HepG2 (cell line): ENCODE measurements around the gene MTA2. TPM values are rescaled to one million over a fixed set of nuclear protein-coding genes. Genes with fewer than 3 reads are reported as not detected.

Experiments used
- ARNT ChIP-seq: fragments of 450-650 bp; IDR thresholded peaks from 2 replicates; pipeline ENCODE4 v1.6.1; 2017
- CREB1 ChIP-seq, 2 experiments: fragments of 450-650 bp in 1 of 2; IDR thresholded peaks; 2 replicates each; pipeline ENCODE4 v1.6.1; 2016 to 2017; ENCODE audit warnings: control low read depth in 1 of 2, mild to moderate bottlenecking in 1 of 2, missing compliant biosample characterization in 1 of 2, missing genetic modification characterization in 1 of 2
- ELF3 ChIP-seq: IDR thresholded peaks from 2 replicates; pipeline ENCODE4 v1.6.1; 2016; ENCODE audit warnings: missing genetic modification reagents, missing compliant biosample characterization
- HNRNPUL1 ChIP-seq: fragments of 200-400 bp; formaldehyde crosslinking; IDR thresholded peaks from 2 replicates; pipeline ENCODE4 v1.6.1; 2017; ENCODE audit warnings: low read depth, mild to moderate bottlenecking, low read length, moderate library complexity
- IKZF4 ChIP-seq: sonication (generic); formaldehyde crosslinking; IDR thresholded peaks from 2 replicates; pipeline ENCODE4 v1.5.1; 2020; ENCODE audit warnings: borderline replicate concordance, mild to moderate bottlenecking, low read depth, missing genetic modification reagents; ENCODE audit errors: not compliant biosample characterization
- KLF16 ChIP-seq, 2 experiments: sonication (generic) in 1 of 2; formaldehyde crosslinking in 1 of 2; IDR thresholded peaks; 2 replicates each; pipeline versions ENCODE4 v1.6.1 to v1.8.0; 2016 to 2023; ENCODE audit warnings: missing genetic modification reagents in 2 of 2, missing compliant biosample characterization in 1 of 2
- NFE2L1 ChIP-seq: sonication (generic); formaldehyde crosslinking; IDR thresholded peaks from 2 replicates; pipeline ENCODE4 v1.4.0; 2020; ENCODE audit warnings: missing genetic modification reagents, mild to moderate bottlenecking, borderline replicate concordance
- POLR2G ChIP-seq: fragments of 200-400 bp; formaldehyde crosslinking; IDR thresholded peaks from 2 replicates; pipeline ENCODE4 v1.6.1; 2018; ENCODE audit warnings: mild to moderate bottlenecking, low read depth, low read length, moderate library complexity
- PPARG ChIP-seq: conservative IDR thresholded peaks from 2 replicates; pipeline ENCODE4 v1.6.1; 2016; ENCODE audit warnings: missing biosample characterization, missing genetic modification reagents
- RAD51 ChIP-seq: fragments of 450-650 bp; IDR thresholded peaks from 2 replicates; pipeline ENCODE4 v1.6.1; 2016; ENCODE audit warnings: borderline replicate concordance
- TAF1 ChIP-seq: sonication (generic); formaldehyde crosslinking; IDR thresholded peaks from 2 replicates; pipeline ENCODE4 v1.4.0; 2020; ENCODE audit warnings: missing genetic modification reagents
- ZBTB38 ChIP-seq: sonication (generic); formaldehyde crosslinking; IDR thresholded peaks from 2 replicates; pipeline ENCODE4 v1.5.1; 2020; ENCODE audit warnings: mild to moderate bottlenecking, missing genetic modification reagents
- ZIK1 ChIP-seq: sonication (generic); formaldehyde crosslinking; IDR thresholded peaks from 2 replicates; pipeline ENCODE4 v1.5.0; 2020; ENCODE audit warnings: mild to moderate bottlenecking, low read depth, missing genetic modification reagents, borderline replicate concordance
- ZNF660 ChIP-seq: sonication (generic); formaldehyde crosslinking; IDR thresholded peaks from 2 replicates; pipeline ENCODE4 v1.5.1; 2020; ENCODE audit warnings: mild to moderate bottlenecking, low read depth, missing genetic modification reagents, borderline replicate concordance
- ZNF713 ChIP-seq: sonication (generic); formaldehyde crosslinking; IDR thresholded peaks from 2 replicates; pipeline ENCODE4 v1.4.0; 2020; ENCODE audit warnings: mild to moderate bottlenecking, missing genetic modification reagents
- ZNF737 ChIP-seq: sonication (generic); formaldehyde crosslinking; IDR thresholded peaks from 2 replicates; pipeline ENCODE4 v1.5.0; 2020; ENCODE audit warnings: missing genetic modification reagents, mild to moderate bottlenecking, borderline replicate concordance
- ZNF883 ChIP-seq: sonication (generic); formaldehyde crosslinking; IDR thresholded peaks from 2 replicates; pipeline ENCODE4 v1.5.1; 2020; ENCODE audit warnings: mild to moderate bottlenecking, missing genetic modification reagents; ENCODE audit errors: not compliant biosample characterization
- polyA plus RNA-seq, 8 experiments: library from polyadenylated mRNA; depleted of rRNA in 3 of 8; stranded (reverse) in 7 of 8; unstranded in 1 of 8; fragments of >200 nt; fragmentation: Illumina TruSeq in 4 of 8; extraction: Trizol in 4 of 8; gene quantifications; 2 replicates each; pipeline versions ENCODE4 v1.2.1 to v1.2.3, GENCODE V29; 2011 to 2016; ENCODE audit warnings: low read depth in 4 of 8, missing spikeins in 1 of 8, mixed read lengths in 1 of 8; ENCODE audit not compliant: insufficient read depth in 1 of 8
- total RNA-seq, 5 experiments: library from RNA; depleted of rRNA; stranded (reverse); fragments of >200 nt; fragmentation: Illumina TruSeq; extraction: Trizol; gene quantifications; 2 replicates each; pipeline ENCODE4 v1.2.3, GENCODE V29; 2016; ENCODE audit warnings: low read depth in 1 of 5
- TF ChIP-seq, protein P1 (sequence below): sonication (generic); formaldehyde crosslinking; IDR thresholded peaks from 2 replicates; pipeline ENCODE4 v1.9.0; 2022; ENCODE audit warnings: missing genetic modification reagents, mild to moderate bottlenecking, borderline replicate concordance
- TF ChIP-seq, protein P2 (sequence below): sonication (generic); formaldehyde crosslinking; IDR thresholded peaks from 2 replicates; pipeline ENCODE4 v1.4.0; 2020; ENCODE audit warnings: mild to moderate bottlenecking, missing genetic modification reagents

Gene MTA2
- total and polyA plus RNA-seq, 2 of the 13 experiments (the other 11 are each of a cell fraction or from before 2014, with no cell fraction given), result 14.0 to 70.0 TPM

DNA sequence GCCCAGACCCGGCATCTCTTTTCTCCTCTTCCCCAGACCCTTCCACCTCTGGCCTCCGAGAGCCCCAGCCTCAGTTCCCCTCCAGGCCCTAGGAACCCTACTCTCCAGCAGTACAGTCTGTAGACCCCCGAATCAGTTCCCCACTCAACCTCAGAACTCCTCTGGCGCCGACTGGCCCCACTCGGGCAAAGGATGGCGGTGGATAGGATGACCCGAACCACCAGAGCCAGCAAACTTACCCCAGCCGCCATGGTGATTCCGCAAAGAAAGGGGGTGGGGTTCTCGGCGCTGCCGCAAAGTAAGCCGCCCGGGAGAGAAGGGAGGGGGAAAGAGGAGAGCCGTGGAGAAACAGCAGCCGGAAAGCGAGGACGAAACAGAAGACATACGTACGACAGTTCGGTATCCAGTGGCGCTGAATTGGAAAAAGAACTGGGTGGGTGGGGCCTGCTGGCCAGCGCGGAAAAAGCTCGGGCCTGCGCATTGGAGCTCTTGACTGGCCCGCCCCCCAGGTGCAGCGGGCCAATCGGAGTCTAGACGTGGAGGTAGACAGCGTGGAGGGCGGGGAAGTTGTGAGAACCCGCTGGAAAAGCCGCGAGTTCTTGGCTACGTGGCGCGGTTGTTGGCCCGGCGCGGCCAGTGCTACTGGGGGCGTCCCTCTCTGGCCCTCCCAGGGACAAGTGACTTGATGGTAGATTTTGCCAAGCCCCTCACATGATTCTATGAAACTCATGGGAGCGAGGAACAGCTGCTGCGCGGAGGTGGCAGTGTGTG, 27.9 kb downstream of the MTA2 start, which contains the start of gene EEF1G (continued):
- no peak for TF ChIP-seq ZNF883 (CRISPR knock-in tag)
- TF ChIP-seq, protein P1, sequence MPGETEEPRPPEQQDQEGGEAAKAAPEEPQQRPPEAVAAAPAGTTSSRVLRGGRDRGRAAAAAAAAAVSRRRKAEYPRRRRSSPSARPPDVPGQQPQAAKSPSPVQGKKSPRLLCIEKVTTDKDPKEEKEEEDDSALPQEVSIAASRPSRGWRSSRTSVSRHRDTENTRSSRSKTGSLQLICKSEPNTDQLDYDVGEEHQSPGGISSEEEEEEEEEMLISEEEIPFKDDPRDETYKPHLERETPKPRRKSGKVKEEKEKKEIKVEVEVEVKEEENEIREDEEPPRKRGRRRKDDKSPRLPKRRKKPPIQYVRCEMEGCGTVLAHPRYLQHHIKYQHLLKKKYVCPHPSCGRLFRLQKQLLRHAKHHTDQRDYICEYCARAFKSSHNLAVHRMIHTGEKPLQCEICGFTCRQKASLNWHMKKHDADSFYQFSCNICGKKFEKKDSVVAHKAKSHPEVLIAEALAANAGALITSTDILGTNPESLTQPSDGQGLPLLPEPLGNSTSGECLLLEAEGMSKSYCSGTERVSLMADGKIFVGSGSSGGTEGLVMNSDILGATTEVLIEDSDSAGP (CRISPR knock-in tag), result peak; percentile 28; the same call in 1 of the 2 replicates
- peak; percentile 98 for TF ChIP-seq TAF1 (CRISPR knock-in tag)
- TF ChIP-seq KLF16 (CRISPR knock-in tag; IDR thresholded peaks at IDR 0.05), result peak in 1 of 2 experiments; percentile 83; a peak in 2 of 4 replicates
- TF ChIP-seq ZIK1 (CRISPR knock-in tag), result 0 out of 2 replicates have a peak, but pooled peaks have one; percentile 45
- no peak for TF ChIP-seq RAD51
- TF ChIP-seq ZBTB38 (CRISPR knock-in tag), result no peak; the same call in 1 of the 2 replicates
- peak; percentile 48; the same call in 1 of the 2 replicates for TF ChIP-seq CREB1 (IDR thresholded peaks at IDR 0.05)
- TF ChIP-seq CREB1 (CRISPR knock-in tag; IDR thresholded peaks at IDR 0.05), result peak; percentile 62
- TF ChIP-seq POLR2G, result peak; percentile 93
- TF ChIP-seq ARNT, result no peak
- TF ChIP-seq ELF3 (CRISPR knock-in tag), result peak; percentile 56
- no peak for TF ChIP-seq IKZF4 (CRISPR knock-in tag)
- no peak; the same call in 1 of the 2 replicates for TF ChIP-seq PPARG (CRISPR knock-in tag)
- TF ChIP-seq, protein P2, sequence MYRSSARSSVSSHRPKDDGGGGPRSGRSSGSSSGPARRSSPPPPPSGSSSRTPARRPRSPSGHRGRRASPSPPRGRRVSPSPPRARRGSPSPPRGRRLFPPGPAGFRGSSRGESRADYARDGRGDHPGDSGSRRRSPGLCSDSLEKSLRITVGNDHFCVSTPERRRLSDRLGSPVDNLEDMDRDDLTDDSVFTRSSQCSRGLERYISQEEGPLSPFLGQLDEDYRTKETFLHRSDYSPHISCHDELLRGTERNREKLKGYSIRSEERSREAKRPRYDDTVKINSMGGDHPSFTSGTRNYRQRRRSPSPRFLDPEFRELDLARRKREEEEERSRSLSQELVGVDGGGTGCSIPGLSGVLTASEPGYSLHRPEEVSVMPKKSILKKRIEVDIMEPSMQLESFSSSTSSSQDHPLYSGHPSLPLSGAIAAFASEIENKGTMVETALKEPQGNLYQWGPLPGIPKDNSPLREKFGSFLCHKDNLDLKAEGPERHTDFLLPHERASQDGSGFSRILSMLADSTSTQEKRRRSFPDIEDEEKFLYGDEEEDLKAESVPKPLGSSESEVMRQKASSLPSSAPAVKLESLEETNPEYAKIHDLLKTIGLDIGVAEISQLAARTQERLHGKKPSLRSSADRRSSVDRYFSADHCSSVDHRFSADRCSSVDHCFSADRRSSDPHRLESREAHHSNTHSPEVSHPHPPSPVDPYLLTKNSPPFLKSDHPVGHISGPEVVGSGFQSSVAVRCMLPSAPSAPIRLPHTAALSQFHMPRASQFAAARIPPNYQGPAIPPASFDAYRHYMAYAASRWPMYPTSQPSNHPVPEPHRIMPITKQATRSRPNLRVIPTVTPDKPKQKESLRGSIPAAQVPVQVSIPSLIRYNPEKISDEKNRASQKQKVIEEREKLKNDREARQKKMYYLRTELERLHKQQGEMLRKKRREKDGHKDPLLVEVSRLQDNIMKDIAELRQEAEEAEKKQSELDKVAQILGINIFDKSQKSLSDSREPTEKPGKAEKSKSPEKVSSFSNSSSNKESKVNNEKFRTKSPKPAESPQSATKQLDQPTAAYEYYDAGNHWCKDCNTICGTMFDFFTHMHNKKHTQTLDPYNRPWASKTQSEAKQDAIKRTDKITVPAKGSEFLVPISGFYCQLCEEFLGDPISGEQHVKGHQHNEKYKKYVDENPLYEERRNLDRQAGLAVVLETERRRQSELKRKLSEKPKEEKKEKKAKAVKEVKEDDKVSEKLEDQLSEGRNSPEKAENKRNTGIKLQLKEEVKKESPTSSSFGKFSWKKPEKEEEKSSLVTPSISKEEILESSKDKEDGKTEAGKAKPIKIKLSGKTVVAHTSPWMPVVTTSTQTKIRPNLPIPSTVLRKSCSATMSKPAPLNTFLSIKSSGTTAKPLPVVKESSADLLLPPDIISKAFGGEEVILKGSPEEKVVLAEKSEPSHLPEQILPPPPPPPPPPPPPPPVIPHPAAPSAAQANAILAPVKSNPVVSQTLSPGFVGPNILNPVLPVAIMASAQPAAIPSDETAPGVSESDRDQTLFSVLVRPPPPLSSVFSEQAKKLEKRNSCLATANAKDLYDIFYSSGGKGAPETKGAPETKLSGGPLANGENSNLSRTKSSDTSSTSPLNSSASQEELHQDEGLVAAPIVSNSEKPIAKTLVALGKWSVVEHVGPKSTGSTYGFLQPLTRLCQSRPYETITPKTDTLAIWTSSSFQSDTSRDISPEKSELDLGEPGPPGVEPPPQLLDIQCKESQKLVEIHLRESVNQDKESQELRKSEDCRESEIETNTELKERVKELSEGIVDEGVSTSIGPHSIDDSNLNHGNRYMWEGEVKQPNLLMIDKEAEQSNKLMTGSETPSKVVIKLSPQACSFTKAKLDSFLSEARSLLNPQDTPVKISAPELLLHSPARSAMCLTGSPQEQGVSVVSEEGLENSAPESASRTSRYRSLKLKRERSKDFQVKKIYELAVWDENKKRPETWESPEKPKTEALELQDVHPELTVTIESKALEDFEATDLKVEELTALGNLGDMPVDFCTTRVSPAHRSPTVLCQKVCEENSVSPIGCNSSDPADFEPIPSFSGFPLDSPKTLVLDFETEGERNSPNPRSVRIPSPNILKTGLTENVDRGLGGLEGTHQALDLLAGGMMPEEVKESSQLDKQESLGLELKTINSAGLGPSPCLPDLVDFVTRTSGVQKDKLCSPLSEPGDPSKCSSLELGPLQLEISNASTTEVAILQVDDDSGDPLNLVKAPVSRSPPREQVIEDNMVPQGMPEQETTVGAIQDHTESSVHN (CRISPR knock-in tag), result 0 out of 2 replicates have a peak, but pooled peaks have one; percentile 14
- TF ChIP-seq ZNF737 (CRISPR knock-in tag), result no peak
- no peak for TF ChIP-seq NFE2L1 (CRISPR knock-in tag)
- no peak for TF ChIP-seq HNRNPUL1
- TF ChIP-seq ZNF713 (CRISPR knock-in tag), result no peak
- TF ChIP-seq ZNF660 (CRISPR knock-in tag), result no peak
